Neuron (in vitro differentiated cells): ENCODE measurements around the gene TMEM52.
A peak's percentile ranks its signal among the peaks of the same experiment; 100 is the strongest.

ENCODE experiments used
- H2AFZ ChIP-seq: one replicate; pipeline ENCODE4 v1.6.1; 2013; ENCODE audit warnings: low read depth, mild to moderate bottlenecking, inconsistent platforms, low read length, moderate library complexity
- H3K27me3 ChIP-seq: one replicate; pipeline ENCODE4 v1.6.1; 2013; ENCODE audit warnings: low read length; ENCODE audit not compliant: insufficient read depth
- H3K36me3 ChIP-seq: one replicate; pipeline ENCODE4 v1.6.1; 2013; ENCODE audit warnings: low read length; ENCODE audit not compliant: insufficient read depth
- H3K4me1 ChIP-seq: one replicate; pipeline ENCODE4 v1.6.1; 2013; ENCODE audit warnings: low read length; ENCODE audit not compliant: insufficient read depth
- H3K4me3 ChIP-seq: 2 replicates; pipeline ENCODE4 v1.5.1; 2013; ENCODE audit warnings: mild to moderate bottlenecking, low read length, moderate library complexity
- H3K9me3 ChIP-seq: one replicate; pipeline ENCODE4 v1.6.1; 2013; ENCODE audit warnings: low read length

The TMEM52 gene

GRCh38 chr1:1920608-1921458 is 1.8 kb upstream of the TMEM52 start:
- Histone ChIP-seq H2AFZ (no peak overlapping the region), H3K36me3 (no peaks in the 10 kb centered on the region), H3K27me3 (peaks cover 20% of the 10 kb centered on the region), H3K9me3 (no peaks in the 10 kb centered on the region), H3K4me3 (no peak overlapping the region), H3K4me1 (peaks cover 3% of the 10 kb centered on the region)

- Histone ChIP-seq H3K4me3 (no peak overlapping the region), H3K9me3 (no peaks in the 10 kb centered on the region), H3K36me3 (no peaks in the 10 kb centered on the region), H3K27me3 (peaks cover 24% of the 10 kb centered on the region), H3K4me1 (peaks cover 3% of the 10 kb centered on the region), H2AFZ (no peak overlapping the region)
Observed at GRCh38 chr1:1920057-1920607, 1.1 kb upstream of the TMEM52 start.

GRCh38 chr1:1919304-1920056 is 401 bp upstream of the TMEM52 start:
- no peaks in the 10 kb centered on the region for H3K9me3 ChIP-seq
- peak overlapping the region; percentile 39 for H3K4me3 ChIP-seq
- no peaks in the 10 kb centered on the region for H3K36me3 ChIP-seq
- peaks cover 3% of the 10 kb centered on the region for H3K4me1 ChIP-seq
- H2AFZ ChIP-seq = no peak overlapping the region
- H3K27me3 ChIP-seq = peaks cover 24% of the 10 kb centered on the region

- Histone ChIP-seq H3K9me3 (no peaks in the 10 kb centered on the region), H3K36me3 (no peaks in the 10 kb centered on the region), H3K4me3 (peak overlapping the region; percentile 39), H3K4me1 (peaks cover 3% of the 10 kb centered on the region), H2AFZ (no peak overlapping the region), H3K27me3 (peaks cover 31% of the 10 kb centered on the region)
Observed at GRCh38 chr1:1917995-1918900, 831 bp downstream of the TMEM52 start.

- Histone ChIP-seq H3K4me1 (peaks cover 3% of the 10 kb centered on the region), H3K36me3 (no peaks in the 10 kb centered on the region), H3K27me3 (peaks cover 31% of the 10 kb centered on the region), H2AFZ (no peak overlapping the region), H3K9me3 (no peaks in the 10 kb centered on the region), H3K4me3 (no peak overlapping the region)
Observed at GRCh38 chr1:1917304-1917976, 1.6 kb downstream of the TMEM52 start.

GRCh38 chr1:1916851-1917251 is 2.2 kb downstream of the TMEM52 start:
- Histone ChIP-seq H3K4me3 (no peak overlapping the region), H3K27me3 (peaks cover 31% of the 10 kb centered on the region), H3K9me3 (no peaks in the 10 kb centered on the region), H3K36me3 (no peaks in the 10 kb centered on the region), H2AFZ (no peak overlapping the region), H3K4me1 (peaks cover 3% of the 10 kb centered on the region)

- no peak overlapping the region for H2AFZ ChIP-seq
- peaks cover 3% of the 10 kb centered on the region for H3K4me1 ChIP-seq
- peaks cover 31% of the 10 kb centered on the region for H3K27me3 ChIP-seq
- H3K36me3 ChIP-seq = no peaks in the 10 kb centered on the region
- no peak overlapping the region for H3K4me3 ChIP-seq
- H3K9me3 ChIP-seq = no peaks in the 10 kb centered on the region
Observed at GRCh38 chr1:1915911-1916840, 2.9 kb downstream of the TMEM52 start.

GRCh38 chr1:1914971-1915692 is 3.9 kb downstream of the TMEM52 start, which contains the start of gene CALML6:
Gene CALML6, plus strand, starts transcription at chr1:1915260. Its CDS starts 21 bp downstream, at chr1:1915281.
- Histone ChIP-seq H3K4me3 (no peak within 1 kb of the TSS), H3K36me3 (no peaks in the 10 kb centered on the region), H2AFZ (no peak within 1 kb of the TSS), H3K4me1 (peaks cover 3% of the 10 kb centered on the region), H3K9me3 (no peaks in the 10 kb centered on the region), H3K27me3 (peaks cover 31% of the 10 kb centered on the region)

- no peak overlapping the region for H2AFZ ChIP-seq
- no peaks in the 10 kb centered on the region for H3K36me3 ChIP-seq
- H3K9me3 ChIP-seq = no peaks in the 10 kb centered on the region
- H3K27me3 ChIP-seq = peaks cover 31% of the 10 kb centered on the region
- no peak overlapping the region for H3K4me3 ChIP-seq
- peaks cover 3% of the 10 kb centered on the region for H3K4me1 ChIP-seq
Observed at GRCh38 chr1:1914101-1914970, 4.7 kb downstream of the TMEM52 start.

- H3K36me3 ChIP-seq = no peaks in the 10 kb centered on the region
- H2AFZ ChIP-seq = no peak overlapping the region
- H3K9me3 ChIP-seq = no peaks in the 10 kb centered on the region
- no peak overlapping the region for H3K4me3 ChIP-seq
- peaks cover 9% of the 10 kb centered on the region for H3K4me1 ChIP-seq
- peaks cover 17% of the 10 kb centered on the region for H3K27me3 ChIP-seq
Observed at GRCh38 chr1:1911350-1912041, 7.6 kb downstream of the TMEM52 start.
